Lung (tissue), 12 donors: Measurements from ENCODE around the gene UEVLD. TPM values are rescaled to one million over a fixed set of nuclear protein-coding genes. Genes with fewer than 3 reads are reported as not detected.

Source experiments
- ATAC-seq: fragments of 200-7000 bp; cut with Tn5 transposase; one replicate; pipeline ENCODE4 v1.9.1; 2020; ENCODE audit warnings: moderate number of reproducible peaks; ENCODE audit not compliant: insufficient read depth, low FRiP score
- DNase-seq, 3 donors: peaks; one replicate each; pipeline ENCODE4 v3.0.0-alpha.2; 2013 to 2017
- H3K27ac ChIP-seq, 2 donors: one replicate each; pipeline ENCODE4 v1.5.1; 2013; ENCODE audit warnings: mild to moderate bottlenecking in 2 of 2, moderate library complexity in 2 of 2, control low read depth in 1 of 2, inconsistent platforms in 1 of 2, low read depth in 1 of 2, low read length in 1 of 2
- H3K27me3 ChIP-seq, 3 donors: one replicate each; pipeline ENCODE4 v1.5.1; 2013; ENCODE audit warnings: low read length in 2 of 3; ENCODE audit not compliant: control insufficient read depth in 3 of 3, insufficient read depth in 3 of 3
- H3K36me3 ChIP-seq, 4 donors: one replicate each; pipeline ENCODE4 v1.5.1; 2013; ENCODE audit warnings: low read length in 4 of 4, mild to moderate bottlenecking in 1 of 4, moderate library complexity in 1 of 4; ENCODE audit not compliant: control insufficient read depth in 4 of 4, insufficient read depth in 4 of 4
- H3K4me1 ChIP-seq, 5 donors: one replicate each; pipeline ENCODE4 v1.5.1; 2013; ENCODE audit warnings: low read length in 5 of 5, mild to moderate bottlenecking in 2 of 5, moderate library complexity in 1 of 5; ENCODE audit not compliant: control insufficient read depth in 5 of 5, insufficient read depth in 5 of 5
- H3K4me3 ChIP-seq: one replicate; pipeline ENCODE4 v1.5.1; 2013; ENCODE audit warnings: mild to moderate bottlenecking, control low read depth, moderate library complexity
- H3K9ac ChIP-seq, 2 donors: one replicate each; pipeline ENCODE4 v1.5.1; 2013; ENCODE audit warnings: low read length in 2 of 2, control low read depth in 1 of 2; ENCODE audit not compliant: insufficient read depth in 1 of 2
- H3K9me3 ChIP-seq, 4 donors: one replicate each; pipeline ENCODE4 v1.5.1; 2013; ENCODE audit warnings: low read length in 3 of 4, mild to moderate bottlenecking in 1 of 4, moderate library complexity in 1 of 4; ENCODE audit not compliant: control insufficient read depth in 4 of 4, insufficient read depth in 3 of 4
- CTCF ChIP-seq: IDR thresholded peaks from 2 replicates; pipeline ENCODE4 v1.5.1; 2012; ENCODE audit warnings: mild to moderate bottlenecking; ENCODE audit errors: control extremely low read depth, extremely low read depth
- WGBS, 2 donors: extraction: QIAGEN DNeasy Blood & Tissue Kit; methylation state at CpG; one replicate each; pipeline ENCODE4 v1.1.7; 2013; 5-methylcytosine and 5-hydroxymethylcytosine counted together
- polyA plus RNA-seq, 2 donors: library from polyadenylated mRNA; stranded (reverse); fragments of 200-250 nt; gene quantifications; one replicate each; pipeline ENCODE4 v1.2.1, GENCODE V29; 2013
- total RNA-seq, 2 donors: library from RNA; depleted of rRNA in 1 of 2; stranded (reverse); fragments of >200 nt in 1 of 2; gene quantifications; one replicate each; pipeline ENCODE4 v1.2.1, GENCODE V29; 2014 to 2021
- donor health status: control.
- donor health status: control.
- donor health status: Bipolar disorder and iron deficiency.
- donor health status: healthy.
- donor health status: DM: yes; HTN: yes; CAD: no.

UEVLD gene
- total and polyA plus RNA-seq, 4 donors = 6.4 to 29.6 (median 15.8) TPM

DNA sequence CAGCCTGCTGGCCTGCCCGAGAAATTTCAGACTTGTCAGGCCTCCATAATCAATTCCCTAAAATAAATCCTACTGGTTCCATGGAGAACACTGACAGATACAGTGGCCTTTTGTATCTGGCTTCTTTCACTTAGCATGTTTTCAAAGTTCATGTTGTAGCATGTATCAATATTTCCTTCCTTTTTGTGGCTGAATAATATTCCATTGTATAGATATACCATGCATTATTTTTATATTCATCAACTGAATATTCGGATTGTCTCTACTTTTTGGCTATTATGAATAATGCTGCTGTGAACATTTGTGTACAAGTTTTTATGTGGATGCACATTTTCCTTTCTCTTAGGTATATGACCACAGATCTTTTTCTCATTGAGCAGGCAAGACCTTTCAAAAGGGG, 35.2 kb upstream of the UEVLD start:
- Histone ChIP-seq H3K4me3 (no peak overlapping the region), H3K27me3 (no peaks in the 10 kb centered on the region), H3K9ac (no peak overlapping the region), H3K9me3 (peaks cover 0 to 2% (median 0%) of the 10 kb centered on the region in 4 donors), H3K36me3 (peaks cover 0 to 1% (median 0%) of the 10 kb centered on the region in 4 donors), H3K27ac (no peak overlapping the region), H3K4me1 (peaks cover 0 to 8% (median 6%) of the 10 kb centered on the region in 5 donors)
- TF ChIP-seq CTCF = no peak
- no peak for ATAC-seq
- DNase-seq = no peak
- WGBS, 2 donors = 95 to 96% methylated on average over 2 of the region's 2 CpGs

DNA sequence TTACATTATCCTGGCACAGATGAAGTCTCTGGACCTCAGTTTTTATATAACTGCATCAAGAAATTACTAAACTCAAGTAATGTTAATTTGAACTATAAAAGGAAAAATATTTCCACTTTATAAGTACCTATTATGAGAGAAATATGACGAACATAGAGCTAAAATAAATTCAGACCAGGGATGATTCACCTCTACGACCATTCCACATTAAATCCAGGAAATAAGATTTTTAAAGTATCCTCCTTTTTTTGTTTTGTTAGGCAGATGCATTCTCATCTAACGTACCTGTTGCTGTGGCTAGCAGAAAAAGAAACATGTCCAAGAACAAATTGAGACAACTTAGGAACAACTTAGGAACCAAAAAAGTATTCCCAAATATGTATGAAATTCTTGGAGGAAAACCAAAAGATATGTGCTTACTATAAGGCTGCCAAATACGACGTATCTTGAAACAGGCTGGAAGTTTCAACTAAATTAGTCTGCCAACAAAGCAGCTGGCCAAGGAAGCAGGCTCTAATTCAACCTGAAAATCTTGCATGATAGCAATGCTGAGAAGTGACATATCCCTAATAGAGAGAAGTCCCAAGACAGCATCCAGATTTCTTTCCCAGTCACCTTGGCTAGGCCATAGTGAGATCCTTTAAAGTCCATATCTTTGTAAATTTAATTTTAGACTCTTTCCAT, 29.9 kb upstream of the UEVLD start:
- no peaks in the 10 kb centered on the region for H3K27me3 ChIP-seq
- H3K4me3 ChIP-seq = no peak overlapping the region
- no peaks in the 10 kb centered on the region for H3K9me3 ChIP-seq
- peaks cover 0 to 17% (median 8%) of the 10 kb centered on the region in 5 donors for H3K4me1 ChIP-seq
- peak overlapping the region in 1 of 2 donors; percentile 66 for H3K27ac ChIP-seq
- ATAC-seq = no peak
- TF ChIP-seq CTCF = no peak
- peak overlapping the region in 1 of 2 donors; percentile 55 for H3K9ac ChIP-seq
- WGBS, 2 donors = 29 to 47% methylated on average over 5 of the region's 5 CpGs
- H3K36me3 ChIP-seq = peaks cover 13 to 25% (median 21%) of the 10 kb centered on the region in 4 donors
- DNase-seq = peak; percentile 72 to 92 (median 89)

- Histone ChIP-seq H3K9me3 (no peaks in the 10 kb centered on the region), H3K27me3 (no peaks in the 10 kb centered on the region), H3K4me1 (peaks cover 0 to 17% (median 6%) of the 10 kb centered on the region in 5 donors), H3K9ac (peak overlapping the region in 1 of 2 donors; percentile 32), H3K4me3 (no peak overlapping the region), H3K27ac (no peak overlapping the region), H3K36me3 (peaks cover 18 to 29% (median 21%) of the 10 kb centered on the region in 4 donors)
- WGBS, 2 donors = 65 to 68% methylated on average over 10 of the region's 10 CpGs
- peak in 2 of 3 donors; percentile 10 to 22 for DNase-seq
- no peak for TF ChIP-seq CTCF
- ATAC-seq = no peak
Observed at GRCh38 chr11:18617688-18618341, 29.3 kb upstream of the UEVLD start.
